ENCODE results near the gene SLC35A3.
"Not testable (repeated sequence)": the region's sequence is repeated elsewhere in the genome, so short reads cannot be mapped to it uniquely, and the experiment has no call there.

The SLC35A3 gene

GRCh38 chr1:100036718-100037655 is 67.2 kb downstream of the SLC35A3 start:
- DNase-seq = no peak

GRCh38 chr1:100037656-100037926 is 67.8 kb downstream of the SLC35A3 start:
- DNase-seq = peak in 1 of 2 experiments; percentile 54

- peak; percentile 9 to 70 for DNase-seq
These were observed 68.3 kb downstream of the SLC35A3 start for GRCh38 chr1:100037927-100038659.

GRCh38 chr1:100038660-100039287 is 69.0 kb downstream of the SLC35A3 start:
- peak in 1 of 2 experiments; percentile 38 for DNase-seq

- no peak for DNase-seq
These were observed 69.8 kb downstream of the SLC35A3 start for GRCh38 chr1:100039591-100039990.

GRCh38 chr1:100045206-100045605 is 75.4 kb downstream of the SLC35A3 start:
- DNase-seq = no peak

GRCh38 chr1:100047235-100047708 is 77.5 kb downstream of the SLC35A3 start:
- not testable (repeated sequence) for DNase-seq

- no peak for DNase-seq
These were observed 80.3 kb downstream of the SLC35A3 start for GRCh38 chr1:100050139-100050538.

- DNase-seq = no peak
These were observed 81.6 kb downstream of the SLC35A3 start for GRCh38 chr1:100051401-100051800.

GRCh38 chr1:100051893-100052292 is 82.1 kb downstream of the SLC35A3 start:
- DNase-seq = no peak

- no peak for DNase-seq
These were observed 83.3 kb downstream of the SLC35A3 start for GRCh38 chr1:100053119-100053518.

GRCh38 chr1:100053727-100054126 is 83.9 kb downstream of the SLC35A3 start:
- no peak for DNase-seq

GRCh38 chr1:100061681-100062080 is 91.9 kb downstream of the SLC35A3 start:
- DNase-seq = no peak

- DNase-seq = no peak
These were observed 95.6 kb downstream of the SLC35A3 start for GRCh38 chr1:100065183-100065968.

- DNase-seq = no peak
These were observed 96.1 kb downstream of the SLC35A3 start for GRCh38 chr1:100065969-100066227.

GRCh38 chr1:100070201-100070939 is 100.6 kb downstream of the SLC35A3 start:
- DNase-seq = no peak

GRCh38 chr1:100073531-100073930 is 103.7 kb downstream of the SLC35A3 start:
- no peak for DNase-seq

GRCh38 chr1:100074604-100075395 is 105.0 kb downstream of the SLC35A3 start:
- DNase-seq = no peak

GRCh38 chr1:100075773-100076172 is 106.0 kb downstream of the SLC35A3 start:
- DNase-seq = no peak

- DNase-seq = no peak
These were observed 106.5 kb downstream of the SLC35A3 start for GRCh38 chr1:100076319-100076718.

- DNase-seq = no peak
These were observed 106.9 kb downstream of the SLC35A3 start for GRCh38 chr1:100076744-100077143.
